GM18526 (cell line): ENCODE data around the gene FAM186B.

Experiments
- POLR2A ChIP-seq: IDR thresholded peaks from 3 replicates; pipeline ENCODE4 v1.6.1; 2011; ENCODE audit not compliant: insufficient read length; ENCODE audit errors: extremely low read depth

Gene FAM186B

DNA sequence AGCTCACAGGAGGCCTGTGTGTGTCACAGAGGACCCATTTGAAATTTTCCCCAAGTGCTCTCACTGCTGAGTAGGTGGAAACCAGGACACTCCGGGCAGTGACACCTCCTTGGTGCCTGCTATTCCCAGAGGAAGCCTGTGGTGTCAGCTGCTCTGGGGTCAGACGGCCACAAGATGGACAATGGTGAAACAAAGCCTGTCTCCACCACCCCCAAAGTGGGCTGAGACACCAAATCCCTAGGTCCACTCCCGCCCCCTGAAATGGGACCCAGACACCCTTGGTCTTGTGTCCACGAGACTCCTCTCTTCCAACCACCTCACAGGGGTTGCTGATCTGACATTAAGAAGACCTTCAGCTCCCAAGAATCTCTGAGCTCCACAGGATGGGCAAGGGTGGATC is 59.6 kb downstream of the FAM186B start:
- TF ChIP-seq POLR2A, result no peak

DNA sequence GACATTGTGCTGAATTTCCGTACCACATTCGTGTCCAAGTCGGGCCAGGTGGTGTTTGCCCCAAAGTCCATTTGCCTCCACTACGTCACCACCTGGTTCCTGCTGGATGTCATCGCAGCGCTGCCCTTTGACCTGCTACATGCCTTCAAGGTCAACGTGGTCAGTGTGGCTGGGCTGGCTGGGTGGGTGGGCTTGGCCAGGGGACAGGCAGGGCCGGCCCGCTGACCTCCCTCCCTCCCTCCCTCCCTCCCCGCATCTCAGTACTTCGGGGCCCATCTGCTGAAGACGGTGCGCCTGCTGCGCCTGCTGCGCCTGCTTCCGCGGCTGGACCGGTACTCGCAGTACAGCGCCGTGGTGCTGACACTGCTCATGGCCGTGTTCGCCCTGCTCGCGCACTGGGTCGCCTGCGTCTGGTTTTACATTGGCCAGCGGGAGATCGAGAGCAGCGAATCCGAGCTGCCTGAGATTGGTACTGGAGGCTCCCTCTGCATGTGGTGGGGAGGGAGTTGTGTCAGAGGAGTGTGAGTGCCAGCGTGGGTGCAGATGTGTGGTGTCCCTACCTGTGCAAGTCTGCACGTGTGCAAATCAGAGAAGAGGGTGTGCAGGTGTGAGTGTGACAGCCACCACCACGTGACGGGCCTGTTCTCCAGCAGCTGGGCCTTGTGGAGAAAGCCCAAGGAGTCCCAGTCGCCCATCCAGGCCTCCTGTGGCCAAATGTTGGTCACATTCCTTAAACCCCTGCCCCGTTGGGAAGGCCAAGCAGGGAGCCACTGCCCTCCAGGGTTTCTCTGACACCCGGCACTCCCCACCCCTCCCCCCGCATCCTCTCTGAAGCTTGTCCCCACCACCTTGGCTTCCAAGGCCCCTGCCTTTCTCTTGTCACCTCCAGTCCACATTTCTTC is 61.3 kb downstream of the FAM186B start:
- no peak for TF ChIP-seq POLR2A

- no peak for TF ChIP-seq POLR2A
Observed at GRCh38 chr12:49543221-49543913, 62.1 kb downstream of the FAM186B start.

- no peak for TF ChIP-seq POLR2A
Observed at GRCh38 chr12:49542592-49543160, 62.8 kb downstream of the FAM186B start.

- TF ChIP-seq POLR2A, result no peak
Observed at GRCh38 chr12:49541911-49542505, 63.4 kb downstream of the FAM186B start.

DNA sequence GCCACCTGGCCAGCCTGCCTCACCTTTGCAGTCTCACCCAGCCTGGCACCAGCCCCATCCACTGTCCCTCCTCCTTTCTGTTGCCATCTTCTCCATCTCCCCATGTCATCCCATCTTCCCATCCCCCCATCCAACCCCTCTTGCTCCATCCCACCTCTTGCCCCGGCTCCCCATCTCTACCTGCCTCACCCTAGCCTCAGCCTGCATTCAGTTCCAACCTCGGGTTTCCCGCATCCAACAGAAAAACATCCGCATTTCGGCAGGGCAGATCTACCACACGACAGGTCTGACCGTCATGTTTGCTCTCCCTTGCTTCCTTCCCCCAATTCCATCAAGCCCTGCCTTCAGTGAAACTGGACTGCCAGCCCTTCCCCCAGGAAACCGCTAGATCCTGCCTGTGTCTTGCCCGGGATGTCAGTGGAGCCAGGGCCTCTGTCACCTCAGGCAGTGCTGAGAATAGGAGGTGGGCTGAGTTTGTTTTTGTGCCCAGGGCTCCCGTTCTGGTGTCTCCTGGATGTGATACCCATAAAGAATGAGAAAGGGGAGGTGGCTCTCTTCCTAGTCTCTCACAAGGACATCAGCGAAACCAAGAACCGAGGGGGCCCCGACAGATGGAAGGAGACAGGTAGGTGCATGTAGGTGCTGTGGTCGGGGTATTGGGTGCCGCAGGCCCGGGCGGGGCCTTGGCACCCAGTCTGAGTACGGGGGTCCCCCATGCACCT is 64.1 kb downstream of the FAM186B start:
- TF ChIP-seq POLR2A, result no peak

DNA sequence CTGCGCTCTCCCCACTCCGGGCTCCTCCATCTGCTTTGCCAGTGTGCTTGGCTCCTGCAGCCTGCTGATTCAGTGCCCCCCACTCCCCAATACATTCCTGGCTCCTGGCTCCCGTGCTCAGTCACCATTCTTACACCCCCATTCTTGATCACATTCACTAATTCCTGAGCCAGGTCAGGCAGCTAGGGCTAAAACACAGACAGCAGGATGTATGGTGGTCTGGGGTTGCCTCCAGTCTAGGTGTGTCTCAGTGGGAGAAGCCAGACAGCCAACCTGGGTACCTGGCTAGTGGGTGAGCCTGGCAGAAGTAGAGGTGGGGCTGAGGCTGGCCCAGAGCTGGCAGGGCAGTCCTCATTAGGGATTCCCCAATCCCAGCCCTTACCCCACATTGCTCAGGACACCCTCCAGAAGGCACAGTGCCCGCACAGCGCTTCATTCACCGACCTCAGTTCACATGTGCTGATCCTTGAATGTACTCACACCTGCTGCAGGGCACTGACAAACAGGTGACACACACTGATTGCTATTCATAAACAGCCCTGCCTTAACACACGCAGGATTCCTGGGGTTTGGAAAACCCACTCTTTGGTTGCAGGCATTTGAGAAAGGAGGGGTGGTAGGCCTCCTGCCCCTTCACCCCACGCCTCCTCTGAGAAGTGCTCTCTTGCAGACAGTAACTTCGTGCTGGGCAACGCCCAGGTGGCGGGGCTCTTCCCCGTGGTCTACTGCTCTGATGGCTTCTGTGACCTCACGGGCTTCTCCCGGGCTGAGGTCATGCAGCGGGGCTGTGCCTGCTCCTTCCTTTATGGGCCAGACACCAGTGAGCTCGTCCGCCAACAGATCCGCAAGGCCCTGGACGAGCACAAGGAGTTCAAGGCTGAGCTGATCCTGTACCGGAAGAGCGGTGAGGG is 65.0 kb downstream of the FAM186B start:
- TF ChIP-seq POLR2A, result no peak

DNA sequence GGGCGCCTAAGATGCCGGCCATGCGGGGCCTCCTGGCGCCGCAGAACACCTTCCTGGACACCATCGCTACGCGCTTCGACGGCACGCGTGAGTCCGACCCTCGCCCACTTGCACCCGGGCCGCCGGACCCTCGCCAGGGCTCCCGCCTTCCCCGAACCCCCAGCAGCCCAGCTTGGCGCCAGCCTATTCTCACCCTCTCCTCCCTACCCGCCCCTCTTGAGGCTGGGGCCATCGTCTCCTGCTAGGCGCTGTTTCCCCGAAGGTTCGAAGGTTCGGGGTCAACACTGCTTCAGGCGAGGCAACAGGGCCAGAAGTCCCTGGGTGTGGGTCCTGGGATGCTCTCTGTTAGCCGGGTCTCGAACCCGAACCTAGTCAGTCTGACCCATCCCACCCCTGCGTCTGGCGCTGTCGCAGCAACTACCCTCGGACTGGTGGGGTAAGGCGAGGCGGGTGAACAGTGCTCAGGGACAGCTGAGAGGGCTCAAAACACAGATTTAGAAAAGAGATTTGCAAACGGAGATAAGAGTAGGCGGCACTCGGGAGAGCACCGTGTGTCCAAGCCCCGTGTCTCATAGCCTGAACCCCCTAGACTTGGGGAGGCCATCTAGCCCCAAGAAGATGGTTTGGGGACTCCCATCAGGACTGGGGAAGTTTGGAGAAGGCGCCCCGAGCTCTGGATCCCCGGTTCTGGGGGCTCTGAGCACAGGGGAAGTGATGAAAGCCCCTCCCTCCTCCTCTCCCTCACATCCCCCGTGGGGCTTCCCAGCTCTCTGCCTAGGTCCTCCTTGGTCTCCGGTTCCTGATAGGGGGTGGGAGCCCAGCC is 65.8 kb downstream of the FAM186B start:
- no peak for TF ChIP-seq POLR2A

- no peak for TF ChIP-seq POLR2A
Observed at GRCh38 chr12:49538510-49539403, 66.7 kb downstream of the FAM186B start, which contains the start of gene KCNH3. TSS of gene KCNH3 (plus strand) at chr12:49539030. CDS start at chr12:49539417, 387 bp downstream.

- no peak for TF ChIP-seq POLR2A
Observed at GRCh38 chr12:49537752-49538509, 67.5 kb downstream of the FAM186B start.
